HG02885 (cell line): ENCODE results near the gene PCSK2.

Experiments used
- ATAC-seq: cut with Tn5 transposase; IDR thresholded peaks from one replicate; pipeline ENCODE4 v1.9.1; 2021; ENCODE audit warnings: mild to moderate bottlenecking; ENCODE audit not compliant: unreplicated experiment, poor library complexity

PCSK2 gene

GRCh38 chr20:17439616-17440296 lies 212.9 kb downstream of the PCSK2 start:
- no peak for ATAC-seq

GRCh38 chr20:17441745-17442144 lies 214.9 kb downstream of the PCSK2 start:
- no peak for ATAC-seq

GRCh38 chr20:17442588-17442987 lies 215.7 kb downstream of the PCSK2 start:
- no peak for ATAC-seq

GRCh38 chr20:17443131-17443858 lies 216.5 kb downstream of the PCSK2 start:
- no peak for ATAC-seq

- no peak for ATAC-seq
These were observed 217.3 kb downstream of the PCSK2 start for GRCh38 chr20:17444091-17444490.

DNA sequence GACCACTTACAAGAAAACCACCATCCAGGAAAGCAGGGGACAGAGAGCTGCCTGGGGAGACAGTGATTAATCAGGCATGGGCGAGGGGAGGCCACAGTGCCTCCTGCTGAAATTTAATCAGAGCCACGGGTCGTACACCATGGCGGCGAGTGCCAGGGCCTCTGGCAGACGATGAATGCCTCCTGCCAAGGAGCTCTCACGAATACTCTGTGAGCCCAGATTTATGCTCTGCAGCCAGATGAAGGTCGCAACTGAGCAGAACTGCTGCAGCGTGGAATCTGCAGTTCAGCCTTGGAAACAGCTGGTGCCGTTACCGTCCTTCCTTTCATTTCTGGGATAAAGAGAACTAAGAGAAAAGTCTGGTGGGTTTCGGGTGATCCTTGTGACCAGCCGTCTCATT lies 218.7 kb downstream of the PCSK2 start:
- ATAC-seq, result no peak

GRCh38 chr20:17446171-17446570 lies 219.3 kb downstream of the PCSK2 start:
- ATAC-seq, result no peak

DNA sequence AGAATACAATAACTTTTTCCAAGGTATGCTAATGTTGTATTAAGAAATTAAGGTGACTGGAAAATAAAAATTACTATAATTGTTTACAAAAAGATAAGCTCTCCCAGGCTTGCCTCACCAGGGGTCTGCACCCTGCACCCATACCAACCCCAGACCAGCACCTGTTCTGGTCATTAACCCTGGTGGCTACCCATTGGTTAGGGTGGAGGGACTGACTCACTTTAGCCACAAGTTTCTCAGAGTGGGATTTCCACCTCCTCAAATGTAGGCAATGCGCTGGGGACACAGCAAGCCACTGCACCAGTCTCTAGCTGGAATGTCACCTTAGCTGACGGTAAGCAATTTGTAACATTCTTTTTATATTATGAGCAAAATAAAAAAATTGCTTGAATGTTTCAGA lies 221.2 kb downstream of the PCSK2 start:
- no peak for ATAC-seq

GRCh38 chr20:17449031-17449430 lies 222.2 kb downstream of the PCSK2 start:
- ATAC-seq, result no peak

- no peak for ATAC-seq
These were observed 225.6 kb downstream of the PCSK2 start for GRCh38 chr20:17452441-17452840.

GRCh38 chr20:17453592-17453991 lies 226.8 kb downstream of the PCSK2 start:
- no peak for ATAC-seq

DNA sequence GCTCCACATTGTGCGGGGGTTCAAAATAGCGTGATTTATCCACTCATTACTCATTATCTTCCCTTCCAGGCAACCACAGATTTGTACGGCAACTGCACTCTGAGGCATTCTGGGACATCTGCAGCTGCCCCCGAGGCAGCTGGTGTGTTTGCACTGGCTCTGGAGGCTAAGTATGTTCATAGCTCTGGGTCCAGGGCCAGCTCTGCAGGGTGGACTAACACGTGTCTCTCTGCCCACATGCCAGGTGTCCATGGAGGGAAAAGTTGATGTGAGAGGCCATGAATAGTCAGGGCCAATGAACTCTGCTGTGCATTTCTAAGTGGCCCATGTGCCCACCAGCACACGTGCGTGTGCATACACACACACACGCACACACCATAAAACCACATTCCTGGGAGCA lies 229.4 kb downstream of the PCSK2 start:
- no peak for ATAC-seq

DNA sequence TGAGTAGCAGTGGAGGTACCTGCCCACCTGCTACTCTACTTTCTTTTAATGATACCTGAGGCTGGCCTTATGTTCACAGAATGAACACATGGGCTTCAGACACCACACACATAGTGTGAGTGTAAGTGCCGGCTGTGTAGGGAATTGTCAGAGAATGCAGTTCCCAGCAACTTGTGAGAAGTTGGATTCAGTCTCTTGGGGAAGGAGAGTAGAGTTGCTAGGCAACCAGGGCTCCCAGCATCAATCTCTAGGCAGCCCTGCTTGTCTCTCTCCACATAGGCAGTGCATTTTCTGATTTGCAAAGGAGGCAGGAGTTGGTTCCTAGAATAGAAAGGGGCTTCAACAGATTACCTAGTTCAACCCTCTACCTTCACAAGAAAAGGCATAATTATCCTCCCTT lies 230.2 kb downstream of the PCSK2 start:
- ATAC-seq, result no peak

DNA sequence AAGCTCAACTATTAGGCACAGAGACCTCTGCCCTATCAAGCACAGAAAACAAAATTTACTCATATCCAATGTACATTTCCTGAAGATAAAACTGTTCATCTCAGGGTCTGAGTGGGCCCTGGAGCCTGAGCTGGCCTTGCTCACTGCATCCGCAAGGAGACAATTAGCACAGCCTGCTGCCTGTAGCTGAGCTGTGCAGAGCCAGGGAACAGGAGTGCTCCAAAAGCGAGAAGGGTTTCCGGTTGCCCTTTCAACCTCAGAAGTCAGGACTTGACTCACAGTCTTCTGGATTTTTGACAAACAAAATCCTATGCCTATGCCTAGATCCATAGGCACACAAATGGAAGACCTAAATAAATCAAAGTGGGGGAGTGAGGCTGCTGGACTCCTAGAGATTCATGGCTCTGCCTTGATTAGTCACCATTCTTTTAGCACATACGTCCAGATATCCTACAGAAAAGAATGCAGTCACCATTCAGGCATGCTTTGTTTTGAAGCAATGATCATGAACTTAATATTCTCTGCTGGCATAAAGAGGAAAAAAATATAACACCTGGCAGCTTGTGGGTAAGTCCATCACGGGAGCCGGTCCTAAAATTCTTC lies 230.8 kb downstream of the PCSK2 start:
- ATAC-seq, result no peak

DNA sequence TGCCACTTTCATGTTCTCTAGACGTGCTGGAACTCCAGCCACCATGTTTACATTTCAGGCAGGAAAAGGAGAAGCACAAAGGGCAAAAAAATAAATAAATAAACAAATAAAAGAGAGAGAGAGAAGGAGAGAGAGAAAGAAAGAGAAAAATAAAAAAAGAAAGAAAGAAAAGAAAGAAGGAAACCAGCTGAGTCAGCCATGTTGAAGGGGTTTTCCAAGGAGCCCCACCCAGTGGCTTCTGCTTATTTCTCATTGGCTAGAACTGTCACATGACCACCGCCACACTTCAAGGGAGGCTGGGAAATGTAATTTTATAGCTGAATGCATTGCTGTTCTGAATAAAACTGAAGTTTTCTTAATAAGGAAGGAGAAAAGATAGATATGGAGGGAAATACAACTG lies 233.3 kb downstream of the PCSK2 start:
- no peak for ATAC-seq

DNA sequence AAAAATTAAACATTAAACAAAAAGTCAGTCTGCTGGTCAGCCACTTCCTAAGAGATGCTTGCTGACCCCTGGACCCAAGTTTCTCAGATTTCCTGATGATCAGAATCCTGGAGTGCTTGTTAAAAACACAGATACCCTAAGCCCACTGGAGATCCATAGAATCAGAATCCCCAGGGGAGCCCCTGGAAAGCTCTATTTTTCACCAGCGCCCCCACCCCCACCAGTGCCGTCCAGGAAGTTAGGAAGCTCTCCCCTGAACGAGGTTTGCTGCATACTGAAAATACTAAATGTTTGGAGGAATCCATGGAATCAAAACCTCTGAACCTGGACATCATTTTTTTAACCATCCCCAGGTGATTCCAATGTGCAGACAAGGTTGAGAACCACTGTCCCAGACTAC lies 235.1 kb downstream of the PCSK2 start:
- no peak for ATAC-seq

- no peak for ATAC-seq
These were observed 236.9 kb downstream of the PCSK2 start for GRCh38 chr20:17463711-17464110.

DNA sequence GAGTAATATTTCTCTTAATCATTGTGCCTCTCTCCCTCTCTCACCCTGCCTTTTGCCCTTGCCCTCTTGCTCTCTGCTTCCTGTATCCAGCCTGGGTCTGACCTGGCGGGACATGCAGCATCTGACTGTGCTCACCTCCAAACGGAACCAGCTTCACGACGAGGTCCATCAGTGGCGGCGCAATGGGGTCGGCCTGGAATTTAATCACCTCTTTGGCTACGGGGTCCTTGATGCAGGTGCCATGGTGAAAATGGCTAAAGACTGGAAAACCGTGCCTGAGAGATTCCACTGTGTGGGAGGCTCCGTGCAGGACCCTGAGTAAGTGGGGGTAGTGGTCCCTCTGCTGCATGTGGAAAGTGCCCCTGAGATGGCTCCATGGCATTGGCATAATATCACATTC lies 238.4 kb downstream of the PCSK2 start:
- ATAC-seq, result no peak

DNA sequence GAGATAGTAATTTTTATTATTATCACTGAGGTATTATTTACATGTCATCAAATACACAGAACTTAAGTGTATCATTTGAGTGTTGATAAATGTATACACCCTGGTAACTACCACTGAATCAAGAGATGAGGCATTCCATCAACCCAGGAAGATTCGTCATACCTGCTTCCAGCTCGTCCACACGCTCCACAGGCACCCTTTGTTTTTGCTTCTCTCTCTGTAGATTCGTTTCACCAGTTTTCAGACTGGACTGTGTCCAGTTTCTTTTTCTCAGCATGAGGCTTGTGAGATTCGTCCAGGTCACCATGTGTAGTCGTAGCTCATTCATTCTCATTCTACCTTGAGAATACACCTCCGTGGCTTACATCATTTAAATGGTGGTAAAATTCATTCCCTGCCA lies 239.8 kb downstream of the PCSK2 start:
- no peak for ATAC-seq

DNA sequence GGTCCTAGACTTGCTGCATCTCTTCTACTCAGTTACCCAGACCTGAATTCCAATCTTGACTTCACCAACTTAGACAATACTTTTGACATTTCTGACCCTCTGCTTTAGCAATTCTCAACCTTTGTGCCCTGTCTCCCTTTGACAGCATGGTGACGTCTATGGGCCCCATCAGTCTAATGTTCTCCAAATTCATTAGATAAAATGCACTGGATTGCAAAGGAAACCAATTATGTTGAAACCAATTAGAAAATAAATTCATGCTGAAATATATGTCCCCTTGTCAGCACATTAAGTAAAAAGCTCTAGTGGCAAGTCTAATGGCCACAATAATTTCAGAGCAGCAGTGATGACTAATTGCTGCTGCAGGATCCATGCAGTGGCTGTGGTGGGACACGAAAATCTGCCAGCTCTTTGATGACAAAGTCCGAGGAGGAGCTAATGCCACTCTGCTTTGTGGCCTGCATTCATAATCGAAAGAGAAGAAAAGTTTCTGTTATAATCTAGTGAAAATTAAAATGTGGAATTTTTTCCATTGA lies 240.3 kb downstream of the PCSK2 start:
- no peak for ATAC-seq

GRCh38 chr20:17468073-17468840 lies 241.4 kb downstream of the PCSK2 start:
- no peak for ATAC-seq
